OCI-LY3 (cell line): Measurements from ENCODE around the gene TIMM10.

Source experiments
- H2AFZ ChIP-seq: fragments of 200-600, 300-600 bp; shearing (Covaris generic); 2 replicates; pipeline ENCODE4 v1.6.0; 2014; ENCODE audit warnings: antibody characterized with exemption, low read depth, low read length
- H3K27ac ChIP-seq: fragments of 200-600, 300-600 bp; sonication (generic); 2 replicates; pipeline ENCODE4 v1.5.1; 2014; ENCODE audit warnings: mild to moderate bottlenecking, low read length, moderate library complexity, mixed read lengths
- H3K27me3 ChIP-seq: fragments of 200-600, 300-600 bp; sonication (generic); 2 replicates; pipeline ENCODE4 v1.6.1; 2014; ENCODE audit warnings: low read depth, low read length, mixed read lengths
- H3K36me3 ChIP-seq: fragments of 200-600, 300-600 bp; sonication (generic); replicated peaks from 2 replicates; pipeline ENCODE3; 2014; ENCODE audit warnings: low read depth, low read length, mixed read lengths
- H3K4me1 ChIP-seq: fragments of 300-600, 200-600 bp; sonication (generic); 2 replicates; pipeline ENCODE4 v1.6.1; 2014; ENCODE audit warnings: low read length, mixed read lengths
- H3K4me2 ChIP-seq: fragments of 200-600, 300-600 bp; sonication (generic); 2 replicates; pipeline ENCODE4 v1.6.1; 2014; ENCODE audit warnings: low read length, mixed read lengths
- H3K4me3 ChIP-seq: fragments of 300-600, 200-600 bp; sonication (generic); 2 replicates; pipeline ENCODE4 v1.5.1; 2014; ENCODE audit warnings: antibody characterized with exemption, mild to moderate bottlenecking, low read length, moderate library complexity
- H3K79me2 ChIP-seq: fragments of 300-600, 200-600 bp; shearing (Covaris generic); 2 replicates; pipeline ENCODE4 v1.6.1; 2014; ENCODE audit warnings: mild to moderate bottlenecking, low read length, mixed read lengths
- H3K9ac ChIP-seq: fragments of 300-600, 200-600 bp; shearing (Covaris generic); 2 replicates; pipeline ENCODE4 v1.6.0; 2014; ENCODE audit warnings: mild to moderate bottlenecking, low read length, moderate library complexity
- H3K9me3 ChIP-seq: fragments of 200-600, 300-600 bp; shearing (Covaris generic); 2 replicates; pipeline ENCODE4 v1.6.1; 2014; ENCODE audit warnings: low read length, mixed read lengths; ENCODE audit not compliant: insufficient read depth
- H4K20me1 ChIP-seq: fragments of 200-600, 300-600 bp; sonication (generic); 2 replicates; pipeline ENCODE4 v1.6.1; 2016; ENCODE audit warnings: low read length, mixed read lengths; ENCODE audit not compliant: insufficient read depth
- EZH2phosphoT487 ChIP-seq: fragments of 200-600 bp; shearing (Covaris generic); IDR thresholded peaks from 2 replicates; pipeline ENCODE4 v1.6.1; 2018; ENCODE audit warnings: antibody characterized with exemption, mixed run types, low read depth
- TF ChIP-seq, protein P1 (sequence below): fragments of 200-600, 300-600 bp; sonication (generic); IDR thresholded peaks from 2 replicates; pipeline ENCODE4 v1.5.1; 2014; ENCODE audit warnings: antibody characterized with exemption, low read length, low read depth

The TIMM10 gene

DNA sequence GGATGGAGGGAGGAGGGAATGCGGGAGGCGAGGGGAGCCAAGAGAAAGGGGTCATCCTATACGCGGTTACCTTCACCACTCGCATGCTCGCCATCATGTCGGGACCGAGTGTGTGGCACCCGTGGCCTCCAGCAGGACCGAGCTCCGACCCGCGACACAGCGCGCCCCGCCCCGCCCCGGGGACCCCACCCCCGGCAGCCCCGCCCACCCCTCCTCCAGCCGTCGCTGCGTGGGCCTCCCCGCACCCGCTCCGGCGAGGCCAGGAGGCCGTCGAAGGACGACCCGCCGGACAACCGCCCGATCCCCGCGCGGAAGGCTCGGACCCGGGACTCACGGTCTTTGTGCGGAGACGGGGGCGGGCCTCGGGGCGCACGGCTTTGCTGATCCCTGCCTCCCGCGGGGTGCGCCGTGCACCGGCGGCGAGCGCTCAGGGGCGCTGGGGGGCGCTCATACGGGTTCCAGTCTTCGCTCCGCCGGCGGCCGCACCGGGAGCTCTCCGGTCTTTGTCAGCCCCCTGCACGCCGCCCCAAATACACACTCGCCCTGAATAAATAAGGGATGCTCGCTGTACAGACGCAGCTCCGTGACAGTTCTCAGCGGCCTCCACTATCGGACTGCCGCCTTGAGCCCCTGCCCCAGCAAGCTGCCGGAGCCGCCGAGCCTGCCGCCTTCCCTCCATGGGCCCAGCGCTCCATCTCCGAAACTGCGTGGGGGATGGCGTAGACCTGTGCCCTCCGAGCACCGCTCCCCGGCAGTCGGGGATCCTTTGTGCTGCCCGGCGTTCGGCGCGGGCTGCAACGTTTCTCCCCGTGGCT lies 37.2 kb upstream of the TIMM10 start, which contains the start of gene UBE2L6:
Gene UBE2L6, minus strand, starts transcription at position 158 of the 815 bp plus-strand sequence. Its CDS starts 61 bp downstream, at position 97.
- Histone ChIP-seq H3K36me3 (no peaks in the 10 kb centered on the region), H2AFZ (peak within 1 kb of the TSS; percentile 96), H3K79me2 (peaks cover 46% of the 10 kb centered on the region), H3K4me3 (peak within 1 kb of the TSS; percentile 91), H4K20me1 (no peaks in the 10 kb centered on the region), H3K9ac (peak within 1 kb of the TSS; percentile 86), H3K4me1 (peaks cover 17% of the 10 kb centered on the region), H3K9me3 (no peaks in the 10 kb centered on the region), H3K27ac (peak within 1 kb of the TSS; percentile 85), H3K4me2 (peak within 1 kb of the TSS; percentile 97), H3K27me3 (no peaks in the 10 kb centered on the region)
- TF ChIP-seq, protein P1, sequence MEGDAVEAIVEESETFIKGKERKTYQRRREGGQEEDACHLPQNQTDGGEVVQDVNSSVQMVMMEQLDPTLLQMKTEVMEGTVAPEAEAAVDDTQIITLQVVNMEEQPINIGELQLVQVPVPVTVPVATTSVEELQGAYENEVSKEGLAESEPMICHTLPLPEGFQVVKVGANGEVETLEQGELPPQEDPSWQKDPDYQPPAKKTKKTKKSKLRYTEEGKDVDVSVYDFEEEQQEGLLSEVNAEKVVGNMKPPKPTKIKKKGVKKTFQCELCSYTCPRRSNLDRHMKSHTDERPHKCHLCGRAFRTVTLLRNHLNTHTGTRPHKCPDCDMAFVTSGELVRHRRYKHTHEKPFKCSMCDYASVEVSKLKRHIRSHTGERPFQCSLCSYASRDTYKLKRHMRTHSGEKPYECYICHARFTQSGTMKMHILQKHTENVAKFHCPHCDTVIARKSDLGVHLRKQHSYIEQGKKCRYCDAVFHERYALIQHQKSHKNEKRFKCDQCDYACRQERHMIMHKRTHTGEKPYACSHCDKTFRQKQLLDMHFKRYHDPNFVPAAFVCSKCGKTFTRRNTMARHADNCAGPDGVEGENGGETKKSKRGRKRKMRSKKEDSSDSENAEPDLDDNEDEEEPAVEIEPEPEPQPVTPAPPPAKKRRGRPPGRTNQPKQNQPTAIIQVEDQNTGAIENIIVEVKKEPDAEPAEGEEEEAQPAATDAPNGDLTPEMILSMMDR, result peak; percentile 97
- TF ChIP-seq EZH2phosphoT487, result no peak

DNA sequence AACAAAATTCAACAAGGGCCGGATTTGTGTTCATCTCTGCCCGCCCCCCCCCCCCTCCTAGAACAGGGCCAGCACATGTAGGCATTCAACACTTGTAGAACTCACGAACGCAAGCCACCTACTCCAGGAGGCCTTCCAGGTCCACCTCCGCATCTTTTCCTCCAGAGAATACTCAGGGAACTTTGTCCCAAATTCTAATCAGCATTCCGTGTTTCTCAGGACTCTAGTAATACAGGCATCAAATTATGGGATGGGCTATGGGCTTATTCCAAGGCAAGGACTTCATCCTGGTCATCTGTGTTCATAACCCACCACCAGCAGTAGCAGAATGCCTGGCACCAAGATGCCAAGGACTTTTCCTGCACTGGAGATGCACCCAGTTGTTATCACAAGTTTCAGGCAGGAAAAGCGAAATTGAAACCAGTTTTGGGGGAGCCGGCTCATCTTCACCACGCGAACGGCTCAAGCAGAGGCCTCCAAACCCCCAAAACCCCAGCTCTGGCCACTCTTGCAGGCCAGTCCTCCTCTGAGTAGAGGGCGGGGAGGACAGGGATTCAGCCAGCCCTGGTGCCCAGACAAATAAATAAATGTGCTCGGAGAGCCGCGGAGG lies 36.5 kb upstream of the TIMM10 start:
- Histone ChIP-seq H2AFZ (no peak overlapping the region), H3K27ac (peak overlapping the region; percentile 85), H3K36me3 (no peaks in the 10 kb centered on the region), H3K4me1 (peaks cover 17% of the 10 kb centered on the region), H3K9ac (peak overlapping the region; percentile 86), H4K20me1 (peaks cover 1% of the 10 kb centered on the region), H3K79me2 (peaks cover 53% of the 10 kb centered on the region), H3K27me3 (no peaks in the 10 kb centered on the region), H3K9me3 (no peaks in the 10 kb centered on the region), H3K4me2 (peak overlapping the region; percentile 97), H3K4me3 (peak overlapping the region; percentile 91)
- TF ChIP-seq, protein P1, result no peak
- no peak for TF ChIP-seq EZH2phosphoT487

DNA sequence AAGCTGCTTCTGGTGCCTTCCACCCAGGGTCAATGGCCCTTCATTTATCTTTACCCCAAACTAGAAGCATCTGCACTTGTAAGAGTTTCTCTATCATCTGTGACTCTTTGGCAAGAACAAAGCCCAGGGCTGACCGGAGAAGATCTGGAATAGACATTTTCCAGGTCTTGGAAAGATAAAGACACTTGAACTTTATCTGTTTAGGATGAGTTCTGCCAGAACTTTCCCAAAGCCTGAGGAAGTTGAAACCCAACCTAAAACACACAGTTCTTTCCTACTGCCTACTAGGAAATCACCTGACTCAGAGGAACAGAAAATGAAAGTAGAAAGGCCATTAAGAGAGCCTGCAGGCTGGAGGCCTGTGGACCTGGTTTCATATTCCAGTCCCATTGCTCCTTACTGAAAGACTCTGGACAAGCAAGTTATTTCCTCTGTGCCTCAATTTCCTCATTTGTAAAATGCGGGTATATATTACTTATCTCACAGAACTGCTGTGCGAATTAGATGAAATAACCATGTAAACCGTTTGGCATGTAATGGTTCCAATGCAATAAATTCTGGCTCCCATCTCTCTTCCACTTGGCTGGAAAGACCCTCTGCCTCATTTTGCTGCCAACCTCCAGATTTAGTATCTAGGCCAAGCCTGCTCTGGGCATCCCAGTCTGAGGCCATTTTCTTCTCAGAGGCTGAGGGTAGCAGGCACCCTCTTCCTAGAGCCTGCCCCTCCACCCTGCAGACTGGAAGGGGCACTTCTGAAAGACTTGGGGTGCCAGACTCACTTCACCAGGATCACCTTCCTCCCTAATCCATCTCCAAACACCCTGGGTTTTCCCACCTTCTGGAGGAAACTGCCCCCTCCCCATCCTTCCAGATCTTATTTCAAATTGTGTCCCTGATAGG lies 35.7 kb upstream of the TIMM10 start:
- Histone ChIP-seq H3K27ac (peak overlapping the region; percentile 85), H3K36me3 (no peaks in the 10 kb centered on the region), H3K9ac (peak overlapping the region; percentile 86), H3K9me3 (no peaks in the 10 kb centered on the region), H3K4me2 (peak overlapping the region; percentile 97), H3K4me1 (peaks cover 17% of the 10 kb centered on the region), H3K79me2 (peaks cover 61% of the 10 kb centered on the region), H3K27me3 (no peaks in the 10 kb centered on the region), H4K20me1 (peaks cover 5% of the 10 kb centered on the region), H3K4me3 (peak overlapping the region; percentile 91), H2AFZ (peak overlapping the region; percentile 27; the same call in 1 of the 2 replicates)
- TF ChIP-seq, protein P1, result no peak
- TF ChIP-seq EZH2phosphoT487, result no peak
